DOHH2 (cell line): Measurements from ENCODE around the gene CMTR1.

ENCODE experiments used
- CTCF ChIP-seq: fragments of 200-600 bp; sonication (generic); IDR thresholded peaks from one replicate; pipeline ENCODE4 v1.5.1; 2014; ENCODE audit warnings: antibody characterized with exemption, mild to moderate bottlenecking, low read depth, low read length; ENCODE audit not compliant: poor library complexity, severe bottlenecking
- EZH2phosphoT487 ChIP-seq: fragments of 200-600 bp; sonication (generic); IDR thresholded peaks from 2 replicates; pipeline ENCODE4 v1.6.1; 2017; ENCODE audit warnings: borderline replicate concordance, mild to moderate bottlenecking, antibody characterized with exemption, low read length, moderate library complexity, mixed read lengths

GRCh38 chr6:37487591-37488380, 54.8 kb downstream of the CMTR1 start:
- TF ChIP-seq CTCF, result no peak
- no peak for TF ChIP-seq EZH2phosphoT487
